ENCODE data around the gene AZGP1. TPM values are rescaled to one million over a fixed set of nuclear protein-coding genes. Genes with fewer than 3 reads are reported as not detected.

Gene AZGP1
- polyA plus RNA-seq, 1 of the 3 experiments (the other 2 are of a cell fraction), result not detected

GRCh38 chr7:99918959-99919813, 56.6 kb downstream of the AZGP1 start, which contains the start of gene TRIM4 (continued):
- TF ChIP-seq MEF2A (IDR thresholded peaks at IDR 0.05; ENCODE audit: borderline replicate concordance, low read depth), result no peak
- TF ChIP-seq CTCF (IDR thresholded peaks at IDR 0.05), result peak; percentile 20; the same call in 1 of the 2 replicates
- TF ChIP-seq, protein P1, sequence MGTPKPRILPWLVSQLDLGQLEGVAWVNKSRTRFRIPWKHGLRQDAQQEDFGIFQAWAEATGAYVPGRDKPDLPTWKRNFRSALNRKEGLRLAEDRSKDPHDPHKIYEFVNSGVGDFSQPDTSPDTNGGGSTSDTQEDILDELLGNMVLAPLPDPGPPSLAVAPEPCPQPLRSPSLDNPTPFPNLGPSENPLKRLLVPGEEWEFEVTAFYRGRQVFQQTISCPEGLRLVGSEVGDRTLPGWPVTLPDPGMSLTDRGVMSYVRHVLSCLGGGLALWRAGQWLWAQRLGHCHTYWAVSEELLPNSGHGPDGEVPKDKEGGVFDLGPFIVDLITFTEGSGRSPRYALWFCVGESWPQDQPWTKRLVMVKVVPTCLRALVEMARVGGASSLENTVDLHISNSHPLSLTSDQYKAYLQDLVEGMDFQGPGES (IDR thresholded peaks at IDR 0.05; ENCODE audit: low read depth, low read length), result no peak
- TF ChIP-seq NRF1 (IDR thresholded peaks at IDR 0.05; ENCODE audit: low read depth, low read length), result peak; percentile 35; the same call in 1 of the 2 replicates
- TF ChIP-seq, protein P2, sequence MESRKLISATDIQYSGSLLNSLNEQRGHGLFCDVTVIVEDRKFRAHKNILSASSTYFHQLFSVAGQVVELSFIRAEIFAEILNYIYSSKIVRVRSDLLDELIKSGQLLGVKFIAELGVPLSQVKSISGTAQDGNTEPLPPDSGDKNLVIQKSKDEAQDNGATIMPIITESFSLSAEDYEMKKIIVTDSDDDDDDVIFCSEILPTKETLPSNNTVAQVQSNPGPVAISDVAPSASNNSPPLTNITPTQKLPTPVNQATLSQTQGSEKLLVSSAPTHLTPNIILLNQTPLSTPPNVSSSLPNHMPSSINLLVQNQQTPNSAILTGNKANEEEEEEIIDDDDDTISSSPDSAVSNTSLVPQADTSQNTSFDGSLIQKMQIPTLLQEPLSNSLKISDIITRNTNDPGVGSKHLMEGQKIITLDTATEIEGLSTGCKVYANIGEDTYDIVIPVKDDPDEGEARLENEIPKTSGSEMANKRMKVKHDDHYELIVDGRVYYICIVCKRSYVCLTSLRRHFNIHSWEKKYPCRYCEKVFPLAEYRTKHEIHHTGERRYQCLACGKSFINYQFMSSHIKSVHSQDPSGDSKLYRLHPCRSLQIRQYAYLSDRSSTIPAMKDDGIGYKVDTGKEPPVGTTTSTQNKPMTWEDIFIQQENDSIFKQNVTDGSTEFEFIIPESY (IDR thresholded peaks at IDR 0.05; ENCODE audit: borderline replicate concordance, low read depth), result no peak

Small RNA genes lying within 50 kb of the gene (small RNA-seq; reads per million reads assigned to genes)
- gene RF00019 (0 reads per million in 7 experiments), gene RF00561 (0 reads per million in 7 experiments)

Other genes starting within 250 kb of the AZGP1 start
- gene CYP3A7, start 240.8 kb downstream of the AZGP1 start, polyA plus RNA-seq (2012; rRNA removed), result not detected in 2 replicates
- not detected in 2 replicates for gene CYP3A4, start 191.8 kb downstream of the AZGP1 start, polyA plus RNA-seq (2012; rRNA removed)
- gene CYP3A43, start 148.0 kb downstream of the AZGP1 start, polyA plus RNA-seq (2012; rRNA removed), result not detected in 2 replicates
- gene OR2AE1, start 99.0 kb downstream of the AZGP1 start, polyA plus RNA-seq (2012; rRNA removed), result not detected in 2 replicates
- 6.6 and 7.6 TPM in 2 replicates for gene TRIM4, start 56.5 kb downstream of the AZGP1 start, polyA plus RNA-seq (2012; rRNA removed)
- gene GJC3, start 46.4 kb downstream of the AZGP1 start, polyA plus RNA-seq (2012; rRNA removed), result not detected in 2 replicates
- 21.1 and 30.7 TPM in 2 replicates for gene ZKSCAN1, start 39.6 kb upstream of the AZGP1 start, polyA plus RNA-seq (2012; rRNA removed)
- gene ZSCAN21, start 73.7 kb upstream of the AZGP1 start, polyA plus RNA-seq (2012; rRNA removed), result 17.5 and 22.8 TPM in 2 replicates
- gene ZNF3, start 105.7 kb upstream of the AZGP1 start, polyA plus RNA-seq (2012; rRNA removed), result 30.5 and 45.2 TPM in 2 replicates
- 413 and 435 TPM in 2 replicates for gene COPS6, start 112.9 kb upstream of the AZGP1 start, polyA plus RNA-seq (2012; rRNA removed)
- 235 and 241 TPM in 2 replicates for gene MCM7, start 125.4 kb upstream of the AZGP1 start, polyA plus RNA-seq (2012; rRNA removed)
- 35.0 and 39.2 TPM in 2 replicates for gene AP4M1, start 125.6 kb upstream of the AZGP1 start, polyA plus RNA-seq (2012; rRNA removed)
- 31.7 and 70.5 TPM in 2 replicates for gene TAF6, start 143.3 kb upstream of the AZGP1 start, polyA plus RNA-seq (2012; rRNA removed)
- 52.0 and 65.0 TPM in 2 replicates for gene CNPY4, start 143.6 kb upstream of the AZGP1 start, polyA plus RNA-seq (2012; rRNA removed)
- 2.5 and 4.4 TPM in 2 replicates for gene MBLAC1, start 150.9 kb upstream of the AZGP1 start, polyA plus RNA-seq (2012; rRNA removed)
- 600 and 630 TPM in 2 replicates for gene LAMTOR4, start 172.9 kb upstream of the AZGP1 start, polyA plus RNA-seq (2012; rRNA removed)
- 13.9 and 16.4 TPM in 2 replicates for gene TRAPPC14, start 182.7 kb upstream of the AZGP1 start, polyA plus RNA-seq (2012; rRNA removed)
- gene GAL3ST4, start 192.6 kb upstream of the AZGP1 start, polyA plus RNA-seq (2012; rRNA removed), result 9.0 and 9.4 TPM in 2 replicates
- gene GPC2, start 201.3 kb upstream of the AZGP1 start, polyA plus RNA-seq (2012; rRNA removed), result 12.9 and 14.2 TPM in 2 replicates
- 0.10 and 0.31 TPM in 2 replicates for gene STAG3, start 201.9 kb upstream of the AZGP1 start, polyA plus RNA-seq (2012; rRNA removed)
- not detected in 2 replicates for gene PVRIG, start 243.9 kb upstream of the AZGP1 start, polyA plus RNA-seq (2012; rRNA removed)

Data from SK-N-SH (cell line).